HFF-Myc (cell line): ENCODE measurements around the gene CLEC4A.
A peak's percentile ranks its signal among the peaks of the same experiment; 100 is the strongest.
"Not testable (repeated sequence)": the region's sequence is repeated elsewhere in the genome, so short reads cannot be mapped to it uniquely, and the experiment has no call there.

Experiments used
- DNase-seq: peaks from one replicate; pipeline ENCODE4 v3.0.0-alpha.2; 2011; ENCODE audit warnings: low read depth; ENCODE audit errors: extremely low read depth
- H3K4me3 ChIP-seq: replicated peaks from 2 replicates; pipeline ENCODE4 v1.5.1; 2011; ENCODE audit warnings: low read depth, mild to moderate bottlenecking, control low read depth, low read length
- CTCF ChIP-seq: IDR thresholded peaks from 2 replicates; pipeline ENCODE4 v1.5.1; 2012; ENCODE audit warnings: mild to moderate bottlenecking, low read depth, low read length, control low read depth; ENCODE audit errors: missing control alignments

Gene CLEC4A

GRCh38 chr12:8093291-8093690 lies 30.1 kb upstream of the CLEC4A start:
- TF ChIP-seq CTCF: no peak
- no peak for DNase-seq
- H3K4me3 ChIP-seq: no peak overlapping the region

GRCh38 chr12:8096281-8096915 lies 27.0 kb upstream of the CLEC4A start:
- no peak for DNase-seq
- no peak overlapping the region for H3K4me3 ChIP-seq
- no peak for TF ChIP-seq CTCF

GRCh38 chr12:8099235-8099634 lies 24.2 kb upstream of the CLEC4A start:
- no peak overlapping the region for H3K4me3 ChIP-seq
- no peak for DNase-seq
- no peak for TF ChIP-seq CTCF

- H3K4me3 ChIP-seq: no peak overlapping the region
- TF ChIP-seq CTCF: peak; percentile 98
Measured at GRCh38 chr12:8108808-8109398, 14.5 kb upstream of the CLEC4A start.

GRCh38 chr12:8113117-8113516 lies 10.3 kb upstream of the CLEC4A start:
- H3K4me3 ChIP-seq, DNase-seq: not testable (repeated sequence)

More at GRCh38 chr12:8108808-8109398, 14.5 kb upstream of the CLEC4A start:
- DNase-seq: peak; percentile 66

DNA sequence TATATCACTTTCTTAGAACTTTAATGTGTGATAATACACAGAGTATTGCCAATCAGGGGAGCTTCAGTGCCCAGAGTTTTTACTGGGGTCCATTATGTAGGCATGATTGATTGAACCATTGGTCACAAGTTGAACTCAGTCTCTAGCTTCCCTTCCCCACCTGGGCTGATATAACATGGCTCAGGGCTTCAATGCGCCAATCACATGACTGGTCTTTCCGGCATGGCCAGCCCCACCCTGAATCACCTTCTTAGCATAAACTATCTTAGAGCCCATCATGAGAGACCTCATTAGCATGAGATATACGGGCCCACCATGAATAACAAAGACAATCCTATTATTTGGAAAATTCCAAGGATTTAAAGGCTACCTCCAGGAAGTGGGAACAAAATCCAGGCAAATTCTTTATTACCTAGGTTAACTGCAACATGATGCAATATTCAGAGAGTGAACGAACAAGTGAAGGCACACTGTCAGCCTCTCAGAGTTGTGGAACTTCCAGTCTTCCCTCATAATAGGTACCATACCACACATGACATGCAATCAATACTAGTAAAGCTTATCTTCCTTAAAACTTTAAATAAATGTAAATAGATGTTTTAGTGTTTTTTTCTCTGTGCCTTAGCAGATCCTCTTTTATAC lies 3.2 kb upstream of the CLEC4A start:
- DNase-seq: no peak
- H3K4me3 ChIP-seq: no peak overlapping the region
- no peak for TF ChIP-seq CTCF

DNA sequence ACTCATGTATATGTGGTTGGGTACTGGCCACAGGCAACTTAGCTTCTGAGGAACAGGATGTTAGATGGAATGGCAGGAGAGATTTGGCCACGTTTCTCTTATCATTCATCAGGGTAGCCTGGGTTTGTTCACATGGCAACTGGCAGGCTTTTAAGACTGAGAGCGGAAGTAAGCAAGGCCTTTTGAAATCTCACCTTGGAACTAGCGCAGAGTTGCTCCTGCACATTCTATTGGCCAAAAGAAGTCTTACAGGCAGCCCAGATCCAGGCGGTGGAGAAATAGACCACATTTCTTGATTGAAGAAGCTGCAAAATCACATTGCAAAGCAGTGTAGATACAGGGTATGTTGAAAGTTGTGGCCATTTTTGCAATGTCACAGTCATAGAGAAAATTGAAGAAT lies 3.7 kb downstream of the CLEC4A start:
- no peak overlapping the region for H3K4me3 ChIP-seq
- no peak for TF ChIP-seq CTCF
- DNase-seq: no peak

DNA sequence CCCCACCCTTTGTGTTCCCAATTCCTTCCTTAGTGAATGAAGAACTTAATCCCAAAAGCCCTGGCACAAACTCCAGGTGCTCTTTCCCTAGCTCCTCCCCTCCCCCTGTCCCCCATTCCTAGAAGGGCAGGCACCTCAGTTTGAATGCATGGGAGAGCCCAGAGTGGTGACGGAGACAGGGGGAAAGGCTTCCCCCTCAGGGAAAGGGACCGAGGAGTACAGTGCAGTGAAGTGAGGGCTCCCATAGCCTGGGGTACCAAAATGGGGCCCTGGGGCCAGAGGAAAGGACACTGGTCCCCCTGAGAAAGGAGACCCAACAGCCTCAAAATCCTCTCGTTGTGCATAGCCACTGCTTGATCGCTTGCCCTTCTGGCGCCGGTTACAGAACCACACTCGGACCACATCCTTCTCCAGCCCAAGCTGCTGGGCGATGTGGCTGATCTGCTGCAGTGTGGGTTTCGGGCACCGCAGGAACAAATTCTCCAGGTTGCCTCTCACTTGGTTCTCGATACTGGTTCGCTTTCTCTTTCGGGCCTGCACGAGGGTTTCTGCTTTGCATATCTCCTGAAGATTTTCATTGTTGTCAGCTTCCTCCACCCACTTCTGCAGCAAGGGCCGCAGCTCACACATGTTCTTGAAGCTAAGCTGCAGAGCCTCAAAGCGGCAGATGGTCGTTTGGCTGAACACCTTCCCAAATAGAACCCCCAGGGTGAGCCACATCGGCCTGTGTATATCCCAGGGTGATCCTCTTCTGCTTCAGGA lies 10.4 kb downstream of the CLEC4A start:
- not testable (repeated sequence) for DNase-seq, H3K4me3 ChIP-seq

DNA sequence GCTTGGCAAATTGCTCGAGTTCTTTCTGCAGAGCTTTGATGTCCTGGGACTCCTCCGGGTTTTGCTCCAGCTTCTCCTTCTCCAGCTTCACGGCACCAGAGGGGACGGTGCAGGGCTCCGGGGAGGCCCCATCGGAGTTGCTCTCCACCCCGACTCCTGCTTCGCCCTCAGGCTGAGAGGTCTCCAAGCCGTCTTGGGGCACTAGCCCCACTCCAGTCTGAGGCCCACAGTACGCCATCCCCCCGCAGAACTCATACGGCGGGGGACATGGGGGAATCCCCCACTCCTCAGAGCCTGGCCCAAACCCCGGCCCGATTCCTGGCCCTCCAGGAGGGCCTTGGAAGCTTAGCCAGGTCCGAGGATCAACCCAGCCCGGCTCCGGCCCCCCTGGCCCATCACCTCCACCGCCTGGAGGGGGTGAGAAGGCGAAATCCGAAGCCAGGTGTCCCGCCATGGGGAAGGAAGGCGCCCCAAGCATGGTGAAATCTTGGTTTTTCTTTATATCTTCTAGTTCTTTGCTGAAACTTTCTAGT lies 11.0 kb downstream of the CLEC4A start:
- DNase-seq, H3K4me3 ChIP-seq: not testable (repeated sequence)

DNA sequence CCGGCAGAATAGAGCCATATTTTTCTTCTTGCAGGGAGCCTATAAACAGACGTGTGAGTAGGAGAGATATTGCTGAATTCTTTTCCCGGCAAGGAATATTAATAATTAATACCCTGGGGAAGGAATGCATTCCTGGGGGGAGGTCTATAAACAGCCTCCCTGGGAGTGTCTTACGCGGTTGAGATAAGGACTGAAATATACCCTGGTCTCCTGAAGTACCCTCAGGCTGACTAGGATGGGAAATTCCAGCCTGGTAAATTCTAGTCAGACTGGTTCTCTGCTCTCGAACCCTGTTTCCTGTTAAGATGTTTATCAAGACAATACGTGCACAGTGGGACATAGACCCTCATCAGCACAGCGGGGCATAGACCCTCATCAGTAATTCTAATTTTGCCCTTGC lies 18.2 kb downstream of the CLEC4A start:
- not testable (repeated sequence) for DNase-seq, H3K4me3 ChIP-seq
